VCaP (cell line): ENCODE results near the gene EFHC1.

Experiments
- H3K27ac ChIP-seq: fragments of 450-650 bp; 2 replicates; pipeline ENCODE4 v1.5.1; 2017
- CTCF ChIP-seq: fragments of 450-650 bp; conservative IDR thresholded peaks from 2 replicates; pipeline ENCODE4 v1.5.1; 2017; ENCODE audit warnings: mild to moderate bottlenecking, moderate library complexity

The EFHC1 gene

GRCh38 chr6:52514514-52514913 is 94.4 kb downstream of the EFHC1 start:
- TF ChIP-seq CTCF: no peak

GRCh38 chr6:52515219-52515960 is 95.2 kb downstream of the EFHC1 start:
- H3K27ac ChIP-seq: no peak overlapping the region

More at GRCh38 chr6:52514514-52514913, 94.4 kb downstream of the EFHC1 start:
- H3K27ac ChIP-seq: no peak overlapping the region

GRCh38 chr6:52516269-52516668 is 96.1 kb downstream of the EFHC1 start:
- H3K27ac ChIP-seq: no peak overlapping the region

More at GRCh38 chr6:52515219-52515960, 95.2 kb downstream of the EFHC1 start:
- TF ChIP-seq CTCF: no peak

GRCh38 chr6:52516943-52517342 is 96.8 kb downstream of the EFHC1 start:
- no peak for TF ChIP-seq CTCF
- no peak overlapping the region for H3K27ac ChIP-seq

More at GRCh38 chr6:52516269-52516668, 96.1 kb downstream of the EFHC1 start:
- TF ChIP-seq CTCF: no peak

GRCh38 chr6:52517502-52518278 is 97.5 kb downstream of the EFHC1 start:
- no peak for TF ChIP-seq CTCF
- H3K27ac ChIP-seq: no peak overlapping the region

- no peak for TF ChIP-seq CTCF
- no peak overlapping the region for H3K27ac ChIP-seq
Observed at GRCh38 chr6:52518279-52518945, 98.3 kb downstream of the EFHC1 start.

- H3K27ac ChIP-seq: no peak overlapping the region
- no peak for TF ChIP-seq CTCF
Observed at GRCh38 chr6:52519618-52520017, 99.5 kb downstream of the EFHC1 start.
